Activated T-cell treated with anti-CD3 and anti-CD28 coated beads for 1 hour (primary cell): ENCODE data around the gene OPRD1.

Experiments used
- DNase-seq: peaks from one replicate; pipeline ENCODE4 v3.0.0-alpha.2; 2020; ENCODE audit warnings: low read depth

OPRD1 gene

DNA sequence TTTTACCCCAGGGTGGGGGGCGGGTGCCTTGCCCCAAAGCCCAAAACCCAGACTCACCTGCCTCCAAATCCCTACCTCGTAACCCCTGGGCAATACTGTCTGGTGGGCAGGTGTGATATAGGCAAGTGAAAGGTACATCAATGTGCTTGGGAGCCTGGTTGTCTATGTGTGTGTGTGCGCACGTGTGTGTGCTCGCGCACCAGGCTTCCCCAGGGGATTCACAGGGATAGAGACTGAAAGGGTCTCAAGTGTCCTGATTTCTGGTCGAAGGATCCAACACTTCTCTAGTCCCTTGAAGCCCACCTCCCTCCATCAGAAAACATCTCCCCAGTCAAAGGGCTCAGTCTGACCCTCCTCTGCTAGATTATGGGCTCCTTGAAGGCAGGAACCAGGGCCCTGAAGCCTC lies 73.5 kb downstream of the OPRD1 start:
- DNase-seq = no peak

GRCh38 chr1:28885977-28886730 lies 74.2 kb downstream of the OPRD1 start:
- no peak for DNase-seq

DNA sequence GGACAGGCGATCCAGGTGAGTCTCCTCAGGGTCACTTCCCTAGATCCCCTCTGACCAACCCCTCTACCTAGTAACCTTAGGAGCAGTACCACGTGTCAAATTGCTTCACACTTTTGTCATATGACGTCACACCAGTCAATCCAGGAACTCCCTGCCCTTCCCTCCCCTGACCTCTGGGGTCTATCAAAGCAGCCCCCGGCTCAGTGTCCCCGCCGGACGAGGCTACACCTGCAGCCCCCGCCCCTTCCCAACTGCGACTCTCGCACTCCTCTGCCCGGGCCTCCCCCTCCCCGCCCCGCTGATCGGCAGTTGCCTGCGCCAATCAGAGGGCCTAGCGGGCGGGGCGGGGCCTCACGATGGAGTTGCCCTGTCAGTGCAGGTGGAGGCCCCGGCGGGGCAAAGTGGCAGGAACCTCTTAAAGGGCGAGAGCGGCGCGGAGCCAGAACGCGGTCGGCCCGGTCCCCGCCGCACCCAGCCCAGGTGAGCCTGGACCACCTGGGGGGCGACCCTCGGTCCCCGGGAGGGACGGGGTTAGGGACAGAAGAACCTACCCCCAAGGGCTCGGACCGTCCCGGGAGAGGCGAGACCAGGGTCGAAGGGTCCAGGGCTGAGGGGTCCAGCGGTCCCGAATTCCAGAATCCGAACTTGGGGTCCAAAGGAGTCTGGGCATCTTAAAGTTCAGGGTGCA lies 74.9 kb downstream of the OPRD1 start:
- DNase-seq = peak; percentile 86

GRCh38 chr1:28887419-28887834 lies 75.5 kb downstream of the OPRD1 start:
- DNase-seq = peak; percentile 42

DNA sequence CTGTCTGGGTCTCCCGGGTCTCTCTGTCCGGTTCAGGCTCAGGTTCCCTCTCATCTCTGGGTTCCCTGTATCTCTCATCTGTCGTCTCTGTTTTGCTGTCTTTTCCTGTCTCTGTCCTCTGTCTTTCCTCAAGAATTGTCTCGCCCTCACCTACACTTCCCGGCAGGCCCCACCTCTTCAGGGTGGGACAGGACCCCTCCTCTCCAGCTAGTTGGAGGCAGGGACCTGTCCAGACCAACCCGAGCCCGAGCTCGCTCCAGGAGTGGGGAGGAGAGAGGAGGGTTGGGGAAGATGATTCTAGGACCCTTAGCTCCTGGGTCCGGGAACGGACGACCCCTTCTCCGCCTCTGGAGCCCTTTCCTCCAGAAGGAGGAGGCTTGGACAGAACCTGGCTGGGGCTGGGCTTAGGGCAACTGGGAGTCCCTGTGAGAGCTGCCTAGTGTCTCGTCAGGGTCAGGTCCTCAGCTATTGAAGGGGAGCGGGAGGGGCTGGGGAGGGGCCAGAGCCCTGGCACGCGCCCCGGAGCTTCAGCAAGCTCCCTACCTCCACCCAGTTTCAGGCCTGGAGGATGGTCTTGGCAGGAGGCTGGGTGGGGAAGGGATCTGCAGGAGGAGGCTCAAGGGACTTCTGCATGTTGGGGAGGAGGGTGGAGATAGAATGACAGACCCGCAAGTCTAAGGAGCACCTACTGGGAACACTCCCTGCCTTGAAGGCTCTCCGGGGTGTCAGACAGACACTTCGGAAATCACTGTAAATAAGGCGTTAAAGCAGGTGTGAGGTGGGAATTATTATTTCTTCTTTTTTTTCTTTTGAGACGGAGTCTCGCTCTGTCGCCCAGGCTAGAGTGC lies 76.1 kb downstream of the OPRD1 start:
- no peak for DNase-seq

DNA sequence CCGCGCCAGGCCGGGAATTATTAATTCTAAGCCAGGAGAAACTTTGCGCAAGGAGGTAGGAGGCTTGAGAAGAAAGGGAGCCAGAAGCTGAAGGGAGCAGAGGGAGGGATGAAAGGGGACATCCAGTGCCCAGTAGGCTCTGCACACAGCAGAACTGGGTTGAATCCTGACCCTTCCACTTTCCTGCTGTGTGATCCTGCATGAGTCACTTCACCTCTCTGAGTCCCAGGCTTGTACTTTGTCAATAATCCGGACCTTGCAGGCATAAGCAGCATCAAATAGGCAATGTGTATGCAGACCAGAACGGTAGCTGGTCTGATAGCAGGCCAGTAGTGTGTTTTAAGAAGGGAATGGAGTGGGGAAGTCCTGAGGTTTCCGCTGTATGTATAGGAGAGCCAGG lies 76.9 kb downstream of the OPRD1 start:
- no peak for DNase-seq

GRCh38 chr1:28889357-28889756 lies 77.4 kb downstream of the OPRD1 start:
- no peak for DNase-seq

- DNase-seq = no peak
Measured at GRCh38 chr1:28890435-28890834, 78.5 kb downstream of the OPRD1 start.

DNA sequence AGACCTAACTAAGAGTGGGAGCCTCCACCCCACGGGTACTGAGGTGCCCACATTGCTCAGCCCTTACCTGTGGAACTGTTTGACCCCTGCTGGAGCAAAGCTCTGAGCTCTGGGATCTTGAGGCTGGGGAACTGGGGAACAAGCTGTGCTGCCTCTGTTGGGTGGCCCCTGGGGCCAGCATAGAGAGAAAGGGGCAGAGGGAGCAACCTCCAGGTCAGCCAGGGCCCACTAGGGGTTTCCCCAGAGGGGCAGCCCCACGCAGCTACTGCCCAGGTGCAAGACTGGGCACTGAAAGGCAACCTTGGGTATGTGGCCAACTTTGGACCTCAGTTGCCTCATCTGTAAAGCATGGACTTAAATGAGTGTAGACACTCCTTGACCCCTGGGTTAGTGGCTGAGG lies 78.9 kb downstream of the OPRD1 start:
- DNase-seq = no peak

GRCh38 chr1:28891256-28891655 lies 79.3 kb downstream of the OPRD1 start:
- no peak for DNase-seq

GRCh38 chr1:28893403-28894102 lies 81.6 kb downstream of the OPRD1 start:
- DNase-seq = no peak

- DNase-seq = no peak
Measured at GRCh38 chr1:28894785-28895184, 82.8 kb downstream of the OPRD1 start.

- DNase-seq = no peak
Measured at GRCh38 chr1:28895896-28896608, 84.1 kb downstream of the OPRD1 start.

- DNase-seq = no peak
Measured at GRCh38 chr1:28896609-28896986, 84.6 kb downstream of the OPRD1 start.

- no peak for DNase-seq
Measured at GRCh38 chr1:28897789-28898188, 85.8 kb downstream of the OPRD1 start.

DNA sequence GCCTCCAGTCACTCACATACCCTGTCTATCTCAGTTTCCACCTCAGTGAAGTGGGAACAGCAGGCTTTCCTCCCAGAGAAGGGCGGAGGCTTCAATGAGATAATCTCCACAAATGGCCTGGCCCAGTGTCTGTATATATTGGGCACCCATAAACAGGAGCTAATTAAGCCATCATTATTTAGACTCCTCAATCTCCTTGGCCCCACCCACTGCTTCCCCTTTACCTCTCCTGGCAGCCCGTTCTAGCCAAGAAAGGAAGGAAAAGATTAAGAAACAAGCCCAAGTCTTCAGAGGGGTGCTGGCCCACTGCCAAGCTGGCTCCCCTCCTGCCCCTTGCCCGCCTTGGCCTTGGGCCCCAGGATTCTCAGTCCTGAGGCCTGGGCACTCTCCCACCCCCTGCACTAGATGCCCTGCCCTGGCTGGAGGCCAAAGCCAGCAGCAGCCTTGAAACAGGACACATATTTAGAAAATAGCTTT lies 86.5 kb downstream of the OPRD1 start:
- no peak for DNase-seq

DNA sequence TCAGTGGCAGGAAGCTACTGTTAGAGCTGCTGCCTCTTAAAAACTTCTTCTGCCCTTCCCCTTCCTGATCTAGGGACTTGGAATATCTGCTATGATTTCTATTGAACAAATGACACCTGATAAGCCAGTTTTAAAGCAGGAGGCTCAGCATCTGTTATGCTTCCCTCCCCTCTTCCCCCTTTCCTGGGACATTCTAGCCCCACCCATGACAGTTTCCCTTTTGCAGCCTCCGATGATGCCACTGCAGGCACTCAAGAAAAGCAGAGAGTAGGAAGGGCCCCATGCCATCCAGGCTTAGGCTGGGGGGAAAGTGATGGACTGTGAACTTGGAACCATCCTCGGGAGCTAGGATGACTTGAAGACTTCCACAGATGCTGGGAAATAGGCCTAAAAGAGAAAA lies 87.3 kb downstream of the OPRD1 start:
- no peak for DNase-seq

DNA sequence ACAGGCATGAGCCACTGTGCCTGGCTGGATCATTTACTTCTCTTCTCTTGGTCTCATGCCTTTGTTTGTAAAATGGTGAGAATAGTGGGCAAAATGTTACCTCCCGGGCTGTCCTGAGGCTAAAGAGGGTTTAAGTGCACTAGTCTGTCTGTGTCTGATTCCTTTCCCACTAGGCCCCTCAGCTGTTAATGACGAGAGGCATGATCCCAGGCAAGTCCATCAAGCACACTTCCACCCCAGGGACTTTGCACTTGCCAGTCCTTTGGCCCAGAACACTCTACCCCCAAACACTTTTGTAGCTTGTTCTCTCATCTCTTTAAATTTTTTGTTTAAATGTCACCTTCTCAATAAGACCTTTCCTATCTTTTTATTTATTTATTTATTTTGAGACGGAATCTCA lies 88.6 kb downstream of the OPRD1 start:
- no peak for DNase-seq

DNA sequence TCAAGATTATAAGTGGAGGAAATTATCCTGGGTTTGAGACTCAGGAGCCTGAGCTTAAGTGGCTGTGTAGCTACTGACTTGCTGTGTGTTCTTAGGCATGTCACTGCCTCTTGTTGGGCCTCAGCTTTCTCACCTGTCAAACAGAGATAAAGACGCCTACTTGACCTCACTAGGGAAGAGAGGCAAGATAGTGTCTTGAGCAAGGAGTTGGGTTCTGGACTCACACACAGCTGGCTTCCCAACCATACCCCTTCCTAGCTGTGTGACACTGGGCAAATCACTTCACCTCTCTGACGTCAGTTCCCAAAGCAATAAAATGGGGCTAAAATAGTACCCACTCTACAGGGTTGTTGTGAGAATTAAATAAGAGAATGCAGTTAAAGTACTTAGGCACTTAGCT lies 90.8 kb downstream of the OPRD1 start:
- DNase-seq = no peak

DNA sequence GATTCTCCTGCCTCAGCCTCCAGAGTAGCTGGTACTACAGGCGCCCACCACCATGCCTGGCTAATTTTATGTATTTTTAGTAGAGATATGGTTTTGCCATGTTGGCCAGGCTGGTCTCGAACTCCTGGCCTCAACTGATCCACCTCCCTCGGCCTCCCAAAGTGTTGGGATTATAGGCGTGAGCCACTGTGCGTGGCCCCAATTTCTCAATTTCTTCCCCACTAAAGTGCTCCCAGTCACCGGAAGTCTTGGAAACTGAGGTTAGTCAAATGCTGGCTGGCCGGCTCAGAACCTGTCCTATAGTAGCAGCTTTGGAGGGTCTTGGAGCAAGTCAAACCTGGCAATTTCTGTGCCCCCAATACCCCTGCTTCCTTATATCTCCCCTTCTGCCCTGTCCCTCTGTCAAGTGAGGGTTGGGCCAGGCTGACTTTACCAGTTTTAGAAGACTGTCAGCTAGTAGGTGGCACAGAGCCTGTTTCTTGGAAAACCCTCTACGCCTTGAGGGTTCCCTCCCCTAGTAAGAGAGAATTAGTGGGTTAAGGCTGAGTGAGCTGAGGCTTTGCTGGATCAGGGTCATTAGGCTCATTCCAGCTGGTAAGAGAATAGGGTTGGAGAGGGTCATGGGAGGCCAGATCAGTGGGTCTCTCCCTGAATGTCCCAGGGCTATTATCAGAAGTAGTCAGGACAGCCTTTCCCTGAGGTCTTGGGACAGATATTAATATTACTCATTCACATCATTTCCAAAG lies 94.1 kb downstream of the OPRD1 start:
- no peak for DNase-seq

- no peak for DNase-seq
Measured at GRCh38 chr1:28909198-28909597, 97.2 kb downstream of the OPRD1 start.
